Measurements from ENCODE around the gene PLXNA4. TPM values are rescaled to one million over a fixed set of nuclear protein-coding genes. Genes with fewer than 3 reads are reported as not detected.

PLXNA4 gene
- total and polyA plus RNA-seq, 4 donors = 0.63 to 4.6 (median 2.1) TPM

- 88 to 93% methylated on average over 5 of the region's 5 CpGs for whole genome bisulfite sequencing, 2 donors
- H3K9me3 ChIP-seq (ENCODE audit: control insufficient read depth in 4 of 4, insufficient read depth in 3 of 4, low read length in 3 of 4) = no peaks in the 10 kb centered on the region
- ATAC-seq (ENCODE audit: insufficient read depth, low FRiP score) (no peak), DNase-seq (no peak)
- no peak overlapping the region for H3K9ac ChIP-seq (ENCODE audit: insufficient read depth in 1 of 2, low read length in 2 of 2)
- no peaks in the 10 kb centered on the region for H3K4me1 ChIP-seq (ENCODE audit: control insufficient read depth in 5 of 5, insufficient read depth in 5 of 5, low read length in 5 of 5)
- no peaks in the 10 kb centered on the region for H3K36me3 ChIP-seq (ENCODE audit: control insufficient read depth in 4 of 4, insufficient read depth in 4 of 4, low read length in 4 of 4)
- no peak overlapping the region for H3K4me3 ChIP-seq
- H3K27ac ChIP-seq (ENCODE audit: low read depth in 1 of 2, low read length in 1 of 2) = no peak overlapping the region
- TF ChIP-seq, protein P1, sequence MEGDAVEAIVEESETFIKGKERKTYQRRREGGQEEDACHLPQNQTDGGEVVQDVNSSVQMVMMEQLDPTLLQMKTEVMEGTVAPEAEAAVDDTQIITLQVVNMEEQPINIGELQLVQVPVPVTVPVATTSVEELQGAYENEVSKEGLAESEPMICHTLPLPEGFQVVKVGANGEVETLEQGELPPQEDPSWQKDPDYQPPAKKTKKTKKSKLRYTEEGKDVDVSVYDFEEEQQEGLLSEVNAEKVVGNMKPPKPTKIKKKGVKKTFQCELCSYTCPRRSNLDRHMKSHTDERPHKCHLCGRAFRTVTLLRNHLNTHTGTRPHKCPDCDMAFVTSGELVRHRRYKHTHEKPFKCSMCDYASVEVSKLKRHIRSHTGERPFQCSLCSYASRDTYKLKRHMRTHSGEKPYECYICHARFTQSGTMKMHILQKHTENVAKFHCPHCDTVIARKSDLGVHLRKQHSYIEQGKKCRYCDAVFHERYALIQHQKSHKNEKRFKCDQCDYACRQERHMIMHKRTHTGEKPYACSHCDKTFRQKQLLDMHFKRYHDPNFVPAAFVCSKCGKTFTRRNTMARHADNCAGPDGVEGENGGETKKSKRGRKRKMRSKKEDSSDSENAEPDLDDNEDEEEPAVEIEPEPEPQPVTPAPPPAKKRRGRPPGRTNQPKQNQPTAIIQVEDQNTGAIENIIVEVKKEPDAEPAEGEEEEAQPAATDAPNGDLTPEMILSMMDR (IDR thresholded peaks at IDR 0.05; ENCODE audit: control extremely low read depth, extremely low read depth) = no peak
- H3K27me3 ChIP-seq (ENCODE audit: control insufficient read depth in 3 of 3, insufficient read depth in 3 of 3, low read length in 2 of 3) = peaks cover 0 to under 1% (median 0%) of the 10 kb centered on the region in 3 donors
Measured at GRCh38 chr7:132193898-132194297, 382.4 kb downstream of the PLXNA4 start.

DNA sequence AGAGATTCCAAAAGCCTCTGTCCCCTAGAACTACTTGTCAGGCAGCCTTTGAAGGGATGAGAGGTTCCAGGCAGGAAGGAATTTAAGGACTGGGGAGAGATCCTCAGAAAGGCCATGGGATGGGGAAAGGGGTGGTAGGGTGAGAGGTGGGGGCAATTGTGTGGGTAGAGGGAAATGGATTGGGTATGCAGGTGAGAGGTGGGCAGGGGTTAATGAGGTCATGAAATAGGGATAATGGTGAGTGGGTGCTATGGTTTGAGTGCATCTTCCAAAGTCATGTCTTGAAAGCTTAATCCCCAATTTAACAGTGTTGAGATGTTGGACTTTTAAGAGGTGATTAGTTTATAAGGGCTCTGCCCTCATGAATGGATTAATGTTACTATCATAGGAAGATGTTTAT is 383.5 kb downstream of the PLXNA4 start:
- ATAC-seq (ENCODE audit: insufficient read depth, low FRiP score) (no peak), DNase-seq (no peak)
- Histone ChIP-seq H3K36me3 (ENCODE audit: control insufficient read depth in 4 of 4, insufficient read depth in 4 of 4, low read length in 4 of 4) (no peaks in the 10 kb centered on the region), H3K9ac (ENCODE audit: insufficient read depth in 1 of 2, low read length in 2 of 2) (no peak overlapping the region), H3K27ac (ENCODE audit: low read depth in 1 of 2, low read length in 1 of 2) (no peak overlapping the region), H3K27me3 (ENCODE audit: control insufficient read depth in 3 of 3, insufficient read depth in 3 of 3, low read length in 2 of 3) (peaks cover 0 to 2% (median 0%) of the 10 kb centered on the region in 3 donors), H3K4me3 (no peak overlapping the region), H3K9me3 (ENCODE audit: control insufficient read depth in 4 of 4, insufficient read depth in 3 of 4, low read length in 3 of 4) (no peaks in the 10 kb centered on the region), H3K4me1 (ENCODE audit: control insufficient read depth in 5 of 5, insufficient read depth in 5 of 5, low read length in 5 of 5) (no peaks in the 10 kb centered on the region)
- TF ChIP-seq, protein P1 (IDR thresholded peaks at IDR 0.05; ENCODE audit: control extremely low read depth, extremely low read depth) = no peak

GRCh38 chr7:132191418-132191817 is 384.9 kb downstream of the PLXNA4 start:
- no peak overlapping the region for H3K27ac ChIP-seq (ENCODE audit: low read depth in 1 of 2, low read length in 1 of 2)
- 69 to 76% methylated on average over 3 of the region's 3 CpGs for WGBS, 2 donors
- TF ChIP-seq, protein P1 (IDR thresholded peaks at IDR 0.05; ENCODE audit: control extremely low read depth, extremely low read depth) = no peak
- DNase-seq (no peak), ATAC-seq (ENCODE audit: insufficient read depth, low FRiP score) (no peak)
- no peaks in the 10 kb centered on the region for H3K36me3 ChIP-seq (ENCODE audit: control insufficient read depth in 4 of 4, insufficient read depth in 4 of 4, low read length in 4 of 4)
- no peak overlapping the region for H3K9ac ChIP-seq (ENCODE audit: insufficient read depth in 1 of 2, low read length in 2 of 2)
- H3K4me1 ChIP-seq (ENCODE audit: control insufficient read depth in 5 of 5, insufficient read depth in 5 of 5, low read length in 5 of 5) = no peaks in the 10 kb centered on the region
- no peak overlapping the region for H3K4me3 ChIP-seq
- H3K27me3 ChIP-seq (ENCODE audit: control insufficient read depth in 3 of 3, insufficient read depth in 3 of 3, low read length in 2 of 3) = peaks cover 0 to 2% (median 0%) of the 10 kb centered on the region in 3 donors
- H3K9me3 ChIP-seq (ENCODE audit: control insufficient read depth in 4 of 4, insufficient read depth in 3 of 4, low read length in 3 of 4) = peaks cover 0 to 6% (median 2%) of the 10 kb centered on the region in 4 donors

GRCh38 chr7:132190683-132191082 is 385.6 kb downstream of the PLXNA4 start:
- 86 to 89% methylated on average over 7 of the region's 7 CpGs for WGBS, 2 donors
- H3K4me1 ChIP-seq (ENCODE audit: control insufficient read depth in 5 of 5, insufficient read depth in 5 of 5, low read length in 5 of 5) = no peaks in the 10 kb centered on the region
- peaks cover 0 to 12% (median 2%) of the 10 kb centered on the region in 4 donors for H3K9me3 ChIP-seq (ENCODE audit: control insufficient read depth in 4 of 4, insufficient read depth in 3 of 4, low read length in 3 of 4)
- no peak overlapping the region for H3K4me3 ChIP-seq
- H3K9ac ChIP-seq (ENCODE audit: insufficient read depth in 1 of 2, low read length in 2 of 2) = no peak overlapping the region
- DNase-seq (no peak), ATAC-seq (ENCODE audit: insufficient read depth, low FRiP score) (no peak)
- H3K27me3 ChIP-seq (ENCODE audit: control insufficient read depth in 3 of 3, insufficient read depth in 3 of 3, low read length in 2 of 3) = peaks cover 0 to 2% (median 0%) of the 10 kb centered on the region in 3 donors
- TF ChIP-seq, protein P1 (IDR thresholded peaks at IDR 0.05; ENCODE audit: control extremely low read depth, extremely low read depth) = no peak
- H3K36me3 ChIP-seq (ENCODE audit: control insufficient read depth in 4 of 4, insufficient read depth in 4 of 4, low read length in 4 of 4) = no peaks in the 10 kb centered on the region
- no peak overlapping the region for H3K27ac ChIP-seq (ENCODE audit: low read depth in 1 of 2, low read length in 1 of 2)
